Bronchial epithelial cell (primary cell): ENCODE results near the gene PEAK1. TPM values are rescaled to one million over a fixed set of nuclear protein-coding genes. Genes with fewer than 3 reads are reported as not detected.
A peak's percentile ranks its signal among the peaks of the same experiment; 100 is the strongest.

Source experiments
- DNase-seq: peaks from one replicate; pipeline ENCODE4 v3.0.0-alpha.2; 2010; ENCODE audit warnings: low read depth
- FAIRE-seq: peaks from 2 replicates; lab custom pipeline; 2011; peaks lifted over from hg19 to GRCh38; lab: Jason Lieb, UNC
- H3K27me3 ChIP-seq: 2 replicates; pipeline ENCODE4 v1.5.1; 2011; ENCODE audit warnings: low read length; ENCODE audit not compliant: control insufficient read depth, insufficient read depth
- H3K36me3 ChIP-seq: 2 replicates; pipeline ENCODE4 v1.5.1; 2011; ENCODE audit warnings: low read length; ENCODE audit not compliant: control insufficient read depth, insufficient read depth
- H3K4me3 ChIP-seq: 2 replicates; pipeline ENCODE4 v1.5.1; 2011; ENCODE audit warnings: mild to moderate bottlenecking, low read depth, low read length, control low read depth
- total RNA-seq: library from RNA; depleted of rRNA; stranded (reverse); fragments of >200 nt; gene quantifications from 2 replicates; pipeline ENCODE4 v1.2.1, GENCODE V29; 2014
- TF ChIP-seq, protein P1 (sequence below): IDR thresholded peaks from 2 replicates; pipeline ENCODE4 v1.5.1; 2011; ENCODE audit warnings: mild to moderate bottlenecking, moderate library complexity, low read length, control low read depth, inconsistent platforms; ENCODE audit not compliant: insufficient read depth, severe bottlenecking

PEAK1 gene
- total RNA-seq, 1 donor from 2014 or later = 3.7 TPM

DNA sequence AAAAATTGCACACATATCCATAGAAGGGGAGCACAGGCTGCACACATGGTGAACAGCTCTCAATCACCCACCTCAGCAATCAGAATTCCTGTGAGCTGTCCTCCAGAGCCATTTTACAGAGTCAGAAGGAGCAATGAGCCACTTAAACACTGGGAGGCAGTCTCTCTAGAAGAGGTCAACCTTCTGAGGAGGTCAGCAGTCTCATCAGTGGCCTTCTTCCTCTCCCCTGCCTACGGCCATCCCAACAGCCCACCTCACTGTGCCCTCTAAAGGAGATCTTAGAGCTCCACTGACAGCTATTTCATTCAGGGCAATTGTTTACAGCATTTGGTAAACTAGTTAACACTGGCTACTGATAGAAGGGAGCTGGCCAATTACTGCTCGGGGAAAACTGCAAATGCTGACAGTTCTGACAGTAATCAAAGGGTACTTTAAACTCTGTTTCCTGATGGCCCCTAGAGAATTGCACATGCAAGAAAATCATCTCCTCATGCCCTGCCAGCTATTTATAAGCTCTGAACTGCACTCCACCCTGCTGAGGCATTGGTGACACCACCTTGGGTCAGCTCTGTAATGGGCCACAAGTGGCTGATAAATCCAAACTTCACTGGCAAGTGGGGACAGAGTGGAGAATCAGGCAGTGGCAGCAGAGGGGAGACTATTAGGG, 306.9 kb downstream of the PEAK1 start:
- TF ChIP-seq, protein P1, sequence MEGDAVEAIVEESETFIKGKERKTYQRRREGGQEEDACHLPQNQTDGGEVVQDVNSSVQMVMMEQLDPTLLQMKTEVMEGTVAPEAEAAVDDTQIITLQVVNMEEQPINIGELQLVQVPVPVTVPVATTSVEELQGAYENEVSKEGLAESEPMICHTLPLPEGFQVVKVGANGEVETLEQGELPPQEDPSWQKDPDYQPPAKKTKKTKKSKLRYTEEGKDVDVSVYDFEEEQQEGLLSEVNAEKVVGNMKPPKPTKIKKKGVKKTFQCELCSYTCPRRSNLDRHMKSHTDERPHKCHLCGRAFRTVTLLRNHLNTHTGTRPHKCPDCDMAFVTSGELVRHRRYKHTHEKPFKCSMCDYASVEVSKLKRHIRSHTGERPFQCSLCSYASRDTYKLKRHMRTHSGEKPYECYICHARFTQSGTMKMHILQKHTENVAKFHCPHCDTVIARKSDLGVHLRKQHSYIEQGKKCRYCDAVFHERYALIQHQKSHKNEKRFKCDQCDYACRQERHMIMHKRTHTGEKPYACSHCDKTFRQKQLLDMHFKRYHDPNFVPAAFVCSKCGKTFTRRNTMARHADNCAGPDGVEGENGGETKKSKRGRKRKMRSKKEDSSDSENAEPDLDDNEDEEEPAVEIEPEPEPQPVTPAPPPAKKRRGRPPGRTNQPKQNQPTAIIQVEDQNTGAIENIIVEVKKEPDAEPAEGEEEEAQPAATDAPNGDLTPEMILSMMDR = no peak
- FAIRE-seq (peak; percentile 32), DNase-seq (no peak)
- Histone ChIP-seq H3K4me3 (no peak overlapping the region), H3K27me3 (no peaks in the 10 kb centered on the region), H3K36me3 (no peaks in the 10 kb centered on the region)

DNA sequence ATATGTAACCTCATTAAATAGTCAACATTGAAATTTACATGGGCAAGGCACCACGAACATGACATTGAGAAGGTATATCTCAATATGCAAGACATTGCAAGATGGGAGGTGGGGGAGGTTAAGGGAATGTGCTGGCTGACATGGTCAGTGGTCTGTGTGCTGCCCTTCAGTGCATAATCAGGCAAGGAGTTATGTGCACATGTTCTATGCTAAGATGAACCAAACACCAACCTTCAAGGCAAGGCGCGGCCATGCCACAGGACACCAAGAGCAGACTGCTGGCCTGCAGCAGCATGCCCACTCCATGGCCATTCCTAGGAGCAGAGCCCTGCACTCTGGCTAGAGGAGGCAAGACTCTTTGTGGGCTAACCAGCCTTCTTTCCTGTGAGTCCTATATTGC, 308.1 kb downstream of the PEAK1 start:
- Histone ChIP-seq H3K27me3 (no peaks in the 10 kb centered on the region), H3K4me3 (no peak overlapping the region), H3K36me3 (no peaks in the 10 kb centered on the region)
- FAIRE-seq (peak; percentile 92), DNase-seq (no peak)
- TF ChIP-seq, protein P1 = no peak

DNA sequence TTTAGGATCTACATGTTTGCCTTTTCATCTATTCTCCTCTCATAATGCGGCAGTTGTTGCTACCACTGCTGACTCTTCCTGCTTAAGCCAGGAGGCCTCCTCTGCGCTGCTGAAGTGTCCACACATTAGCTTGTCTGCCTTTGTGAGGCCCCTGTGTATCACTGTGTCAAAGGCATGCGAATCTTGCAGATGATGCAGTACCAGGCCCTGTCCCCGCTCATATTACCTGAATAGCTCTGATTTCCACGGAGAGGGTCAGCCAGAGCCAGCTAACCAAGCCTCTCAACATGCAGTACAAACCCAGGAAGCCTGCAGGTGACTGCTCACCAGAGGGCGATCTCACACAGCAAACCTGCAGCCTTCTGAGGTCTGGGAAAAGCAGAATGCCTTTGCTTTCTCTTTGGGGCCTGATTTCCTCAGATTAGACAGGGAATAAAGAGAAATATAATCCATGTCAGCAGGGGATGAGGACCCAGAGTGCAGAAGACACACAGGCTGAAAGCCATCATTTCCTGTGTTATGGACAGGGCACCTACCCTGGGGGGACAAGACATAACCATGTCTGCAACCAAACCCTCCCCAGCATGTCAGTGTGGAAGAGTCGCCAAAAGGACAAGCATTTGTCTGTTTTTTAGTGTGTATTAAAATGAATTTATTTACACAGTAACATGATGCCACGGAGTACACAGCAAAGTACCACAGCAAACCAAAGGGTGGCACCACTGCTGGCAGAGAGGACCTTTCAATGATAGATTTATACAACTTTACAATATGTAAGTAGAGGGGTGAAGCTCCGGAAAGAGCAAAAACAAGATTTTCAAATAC, 312.2 kb downstream of the PEAK1 start:
- FAIRE-seq (no peak), DNase-seq (peak; percentile 37)
- TF ChIP-seq, protein P1 = peak; percentile 75
- H3K27me3 ChIP-seq = no peaks in the 10 kb centered on the region
- H3K4me3 ChIP-seq = no peak overlapping the region
- no peaks in the 10 kb centered on the region for H3K36me3 ChIP-seq

DNA sequence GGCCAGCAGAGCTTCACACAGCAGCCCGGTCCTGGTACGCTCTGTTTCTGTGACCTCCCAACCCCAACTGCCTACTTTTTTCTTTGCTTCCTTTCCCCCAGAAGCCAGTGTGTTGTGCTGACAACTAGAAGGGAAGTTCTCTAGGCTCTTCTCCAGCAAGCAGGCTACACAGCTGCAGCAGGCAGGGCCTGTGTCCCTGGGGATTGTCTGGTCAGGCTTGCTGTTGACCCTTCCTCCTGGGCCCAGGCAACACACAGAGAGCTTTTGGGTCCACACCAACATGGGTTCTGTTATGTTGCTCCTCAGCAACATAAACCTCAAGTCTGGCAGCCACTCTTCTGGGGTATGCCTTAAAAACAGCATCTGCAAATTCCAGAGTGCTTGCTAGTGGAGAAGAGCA, 312.8 kb downstream of the PEAK1 start:
- TF ChIP-seq, protein P1 = no peak
- FAIRE-seq = no peak

DNA sequence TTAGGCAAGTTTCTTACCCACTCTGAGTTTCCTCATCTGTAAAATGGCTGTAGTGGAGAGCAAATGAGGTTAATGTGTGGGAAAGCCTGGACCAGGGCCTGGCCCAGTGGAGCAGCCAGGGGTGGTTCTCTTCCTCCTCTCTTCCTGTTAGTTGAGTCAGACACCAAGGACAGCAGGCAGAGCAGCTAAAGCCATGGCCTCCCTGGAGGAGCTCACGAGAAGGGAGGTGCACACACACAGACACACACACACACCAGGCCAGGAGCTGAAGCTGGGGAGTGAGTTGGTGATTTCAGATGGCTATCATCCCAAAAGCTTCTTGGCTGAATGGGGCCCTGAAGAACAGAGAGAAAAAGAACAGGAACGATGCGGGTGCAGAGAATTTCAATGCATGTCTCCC, 315.7 kb downstream of the PEAK1 start:
- H3K4me3 ChIP-seq = no peak overlapping the region
- DNase-seq (no peak), FAIRE-seq (no peak)
- no peaks in the 10 kb centered on the region for H3K27me3 ChIP-seq
- H3K36me3 ChIP-seq = no peaks in the 10 kb centered on the region
- TF ChIP-seq, protein P1 = no peak

More for the DNA sequence above, 312.8 kb downstream of the PEAK1 start:
- H3K27me3 ChIP-seq = no peaks in the 10 kb centered on the region
- no peak for DNase-seq
- no peaks in the 10 kb centered on the region for H3K36me3 ChIP-seq
- H3K4me3 ChIP-seq = no peak overlapping the region
